HEK293 (cell line): ENCODE data around the gene TRAPPC8.
A peak's percentile ranks its signal among the peaks of the same experiment; 100 is the strongest.

Experiments
- BCL11B ChIP-seq: fragments of 450-650 bp; formaldehyde crosslinking; IDR thresholded peaks from 2 replicates; pipeline ENCODE4 v1.5.1; 2016; ENCODE audit warnings: low read depth, missing biosample characterization, missing genetic modification characterization
- KLF8 ChIP-seq: fragments of 450-650 bp; formaldehyde crosslinking; IDR thresholded peaks from 2 replicates; pipeline ENCODE4 v1.5.1; 2016; ENCODE audit warnings: missing biosample characterization, missing genetic modification characterization
- PRDM1 ChIP-seq: fragments of 450-650 bp; formaldehyde crosslinking; IDR thresholded peaks from 2 replicates; pipeline ENCODE4; 2016; ENCODE audit warnings: missing biosample characterization, missing genetic modification characterization
- SCRT2 ChIP-seq: fragments of 450-650 bp; formaldehyde crosslinking; IDR thresholded peaks from 2 replicates; pipeline ENCODE4 v1.5.1; 2016; ENCODE audit warnings: missing biosample characterization, missing genetic modification characterization
- SETDB1 ChIP-seq: IDR thresholded peaks from one replicate; pipeline ENCODE4 v1.6.1; 2017; ENCODE audit warnings: mild to moderate bottlenecking, low read length, moderate library complexity, mixed read lengths; ENCODE audit not compliant: insufficient read length
- SP2 ChIP-seq: fragments of 450-650 bp; formaldehyde crosslinking; IDR thresholded peaks from 2 replicates; pipeline ENCODE4 v1.5.1; 2016; ENCODE audit warnings: missing biosample characterization, missing genetic modification characterization
- TRIM28 ChIP-seq: IDR thresholded peaks from 2 replicates; pipeline ENCODE4 v1.6.1; 2011; ENCODE audit warnings: low read length, control low read depth, borderline replicate concordance
- YY2 ChIP-seq: fragments of 450-650 bp; formaldehyde crosslinking; IDR thresholded peaks from 2 replicates; pipeline ENCODE4 v1.5.1; 2016; ENCODE audit warnings: missing biosample characterization, missing genetic modification characterization
- ZEB2 ChIP-seq: fragments of 450-650 bp; formaldehyde crosslinking; IDR thresholded peaks from 2 replicates; pipeline ENCODE4 v1.5.1; 2016; ENCODE audit warnings: missing biosample characterization, missing genetic modification characterization
- ZNF112 ChIP-seq: fragments of 450-650 bp; formaldehyde crosslinking; IDR thresholded peaks from 2 replicates; pipeline ENCODE4 v1.5.0; 2017; ENCODE audit warnings: missing biosample characterization, missing genetic modification characterization
- ZNF133 ChIP-seq: fragments of 450-650 bp; formaldehyde crosslinking; IDR thresholded peaks from 2 replicates; pipeline ENCODE4 v1.5.1; 2016; ENCODE audit warnings: missing biosample characterization, missing genetic modification characterization
- ZNF184 ChIP-seq: fragments of 450-650 bp; IDR thresholded peaks from 2 replicates; pipeline ENCODE4 v1.5.1; 2018; ENCODE audit warnings: missing biosample characterization, mild to moderate bottlenecking, missing genetic modification characterization
- ZNF19 ChIP-seq: fragments of 450-650 bp; formaldehyde crosslinking; IDR thresholded peaks from 2 replicates; pipeline ENCODE4; 2016; ENCODE audit warnings: missing biosample characterization, missing genetic modification characterization, low read depth
- ZNF221 ChIP-seq: fragments of 450-650 bp; formaldehyde crosslinking; IDR thresholded peaks from 2 replicates; pipeline ENCODE4 v1.5.1; 2017; ENCODE audit warnings: missing biosample characterization, missing genetic modification characterization, borderline replicate concordance
- ZNF23 ChIP-seq: fragments of 450-650 bp; formaldehyde crosslinking; IDR thresholded peaks from 2 replicates; pipeline ENCODE4 v1.5.1; 2016; ENCODE audit warnings: missing biosample characterization, missing genetic modification characterization, borderline replicate concordance
- ZNF501 ChIP-seq: fragments of 450-650 bp; formaldehyde crosslinking; IDR thresholded peaks from 2 replicates; pipeline ENCODE4 v1.5.1; 2016; ENCODE audit warnings: missing biosample characterization, missing genetic modification characterization
- ZNF521 ChIP-seq: fragments of 450-650 bp; formaldehyde crosslinking; IDR thresholded peaks from 2 replicates; pipeline ENCODE4 v1.5.1; 2017; ENCODE audit warnings: missing biosample characterization, mild to moderate bottlenecking, missing genetic modification characterization
- ZNF610 ChIP-seq: fragments of 450-650 bp; formaldehyde crosslinking; IDR thresholded peaks from 2 replicates; pipeline ENCODE4 v1.5.1; 2016; ENCODE audit warnings: missing biosample characterization, missing genetic modification characterization, borderline replicate concordance
- ZNF701 ChIP-seq: fragments of 450-650 bp; formaldehyde crosslinking; IDR thresholded peaks from 2 replicates; pipeline ENCODE4 v1.5.1; 2016; ENCODE audit warnings: missing biosample characterization, missing genetic modification characterization
- ZNF776 ChIP-seq: fragments of 450-650 bp; formaldehyde crosslinking; IDR thresholded peaks from 2 replicates; pipeline ENCODE4 v1.5.0; 2017; ENCODE audit warnings: missing biosample characterization, missing genetic modification characterization, borderline replicate concordance
- ZNF777 ChIP-seq: fragments of 450-650 bp; formaldehyde crosslinking; IDR thresholded peaks from 2 replicates; pipeline ENCODE4 v1.5.1; 2017; ENCODE audit warnings: missing biosample characterization, missing genetic modification characterization, borderline replicate concordance
- ZNF785 ChIP-seq: fragments of 450-650 bp; formaldehyde crosslinking; IDR thresholded peaks from 2 replicates; pipeline ENCODE4 v1.5.1; 2016; ENCODE audit warnings: missing biosample characterization, missing genetic modification characterization
- ZNF792 ChIP-seq: fragments of 450-650 bp; formaldehyde crosslinking; IDR thresholded peaks from 2 replicates; pipeline ENCODE4 v1.5.1; 2016; ENCODE audit warnings: missing biosample characterization, missing genetic modification characterization
- ZSCAN30 ChIP-seq: fragments of 450-650 bp; IDR thresholded peaks from 2 replicates; pipeline ENCODE4 v1.5.1; 2018; ENCODE audit warnings: missing biosample characterization, mild to moderate bottlenecking, missing genetic modification characterization, moderate library complexity
- TF ChIP-seq, protein P1 (sequence below): fragments of 450-650 bp; formaldehyde crosslinking; IDR thresholded peaks from 2 replicates; pipeline ENCODE4 v1.5.1; 2016; ENCODE audit warnings: missing biosample characterization, missing genetic modification characterization
- TF ChIP-seq, protein P2 (sequence below): fragments of 450-650 bp; formaldehyde crosslinking; IDR thresholded peaks from 2 replicates; pipeline ENCODE4 v1.5.1; 2016; ENCODE audit warnings: missing biosample characterization, missing genetic modification characterization
- TF ChIP-seq, protein P3 (sequence below): fragments of 450-650 bp; formaldehyde crosslinking; IDR thresholded peaks from 2 replicates; pipeline ENCODE4 v1.5.1; 2016; ENCODE audit warnings: missing biosample characterization, missing genetic modification characterization
- TF ChIP-seq, protein P4 (sequence below): fragments of 450-650 bp; formaldehyde crosslinking; IDR thresholded peaks from 2 replicates; pipeline ENCODE4 v1.5.1; 2017; ENCODE audit warnings: missing biosample characterization, missing genetic modification characterization
- TF ChIP-seq, protein P5 (sequence below): fragments of 450-650 bp; formaldehyde crosslinking; IDR thresholded peaks from 2 replicates; pipeline ENCODE4 v1.5.1; 2016; ENCODE audit warnings: missing biosample characterization, missing genetic modification characterization
- TF ChIP-seq, protein P6 (sequence below): fragments of 450-650 bp; formaldehyde crosslinking; IDR thresholded peaks from 2 replicates; pipeline ENCODE4 v1.5.0; 2017; ENCODE audit warnings: missing biosample characterization, missing genetic modification characterization, borderline replicate concordance

Gene TRAPPC8

DNA sequence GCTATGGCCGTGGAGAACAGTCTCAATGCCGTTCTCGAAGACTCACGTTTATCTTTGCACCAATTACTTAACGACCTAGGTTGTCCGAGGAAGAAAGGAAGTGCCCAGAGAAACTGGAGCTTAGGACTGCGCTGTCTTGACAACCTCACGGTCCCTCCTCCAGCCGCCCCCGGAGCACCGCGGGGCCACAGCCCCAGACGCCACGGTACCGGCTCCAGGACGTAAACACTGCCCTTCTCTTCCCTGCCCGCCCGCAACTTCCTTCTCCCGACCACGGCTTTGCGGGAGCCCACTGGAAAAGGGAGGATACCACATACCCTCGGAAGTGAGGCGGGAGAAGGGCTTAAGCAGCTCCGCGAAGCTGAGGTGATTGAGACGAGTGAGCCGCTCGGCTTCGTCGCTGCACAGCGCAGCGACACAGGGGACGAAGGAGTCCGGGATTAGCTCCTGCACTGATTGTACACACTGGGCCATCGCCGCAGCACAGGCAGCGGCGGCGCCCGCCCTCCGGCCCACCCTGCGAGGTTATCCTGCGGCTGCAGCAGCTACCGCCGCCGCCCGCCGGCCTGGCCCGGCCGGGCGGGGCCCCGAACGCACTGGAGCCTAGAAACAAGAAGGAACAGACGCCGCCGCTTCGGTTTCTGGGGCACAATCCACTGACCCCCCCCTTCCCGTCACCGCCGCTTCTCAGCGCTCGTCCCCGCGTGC, 483 bp downstream of the TRAPPC8 start (continued):
- no peak for TF ChIP-seq ZNF610 (tag by site-specific recombination)
- TF ChIP-seq PRDM1 (tag by site-specific recombination), result no peak
- TF ChIP-seq ZNF184 (tag by site-specific recombination), result no peak
- TF ChIP-seq TRIM28, result no peak
- no peak for TF ChIP-seq BCL11B (tag by site-specific recombination)
- no peak for TF ChIP-seq ZNF23 (tag by site-specific recombination)
- no peak for TF ChIP-seq ZNF792
- TF ChIP-seq, protein P1, sequence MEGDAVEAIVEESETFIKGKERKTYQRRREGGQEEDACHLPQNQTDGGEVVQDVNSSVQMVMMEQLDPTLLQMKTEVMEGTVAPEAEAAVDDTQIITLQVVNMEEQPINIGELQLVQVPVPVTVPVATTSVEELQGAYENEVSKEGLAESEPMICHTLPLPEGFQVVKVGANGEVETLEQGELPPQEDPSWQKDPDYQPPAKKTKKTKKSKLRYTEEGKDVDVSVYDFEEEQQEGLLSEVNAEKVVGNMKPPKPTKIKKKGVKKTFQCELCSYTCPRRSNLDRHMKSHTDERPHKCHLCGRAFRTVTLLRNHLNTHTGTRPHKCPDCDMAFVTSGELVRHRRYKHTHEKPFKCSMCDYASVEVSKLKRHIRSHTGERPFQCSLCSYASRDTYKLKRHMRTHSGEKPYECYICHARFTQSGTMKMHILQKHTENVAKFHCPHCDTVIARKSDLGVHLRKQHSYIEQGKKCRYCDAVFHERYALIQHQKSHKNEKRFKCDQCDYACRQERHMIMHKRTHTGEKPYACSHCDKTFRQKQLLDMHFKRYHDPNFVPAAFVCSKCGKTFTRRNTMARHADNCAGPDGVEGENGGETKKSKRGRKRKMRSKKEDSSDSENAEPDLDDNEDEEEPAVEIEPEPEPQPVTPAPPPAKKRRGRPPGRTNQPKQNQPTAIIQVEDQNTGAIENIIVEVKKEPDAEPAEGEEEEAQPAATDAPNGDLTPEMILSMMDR, result 0 out of 2 replicates have a peak, but pooled peaks have one; percentile 8
- no peak for TF ChIP-seq ZNF776
- no peak for TF ChIP-seq SETDB1
- no peak for TF ChIP-seq SCRT2 (tag by site-specific recombination)
- TF ChIP-seq ZNF785, result no peak
- no peak for TF ChIP-seq ZNF19 (tag by site-specific recombination)
- TF ChIP-seq, protein P2, sequence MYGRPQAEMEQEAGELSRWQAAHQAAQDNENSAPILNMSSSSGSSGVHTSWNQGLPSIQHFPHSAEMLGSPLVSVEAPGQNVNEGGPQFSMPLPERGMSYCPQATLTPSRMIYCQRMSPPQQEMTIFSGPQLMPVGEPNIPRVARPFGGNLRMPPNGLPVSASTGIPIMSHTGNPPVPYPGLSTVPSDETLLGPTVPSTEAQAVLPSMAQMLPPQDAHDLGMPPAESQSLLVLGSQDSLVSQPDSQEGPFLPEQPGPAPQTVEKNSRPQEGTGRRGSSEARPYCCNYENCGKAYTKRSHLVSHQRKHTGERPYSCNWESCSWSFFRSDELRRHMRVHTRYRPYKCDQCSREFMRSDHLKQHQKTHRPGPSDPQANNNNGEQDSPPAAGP (tag by site-specific recombination), result no peak
- TF ChIP-seq, protein P3, sequence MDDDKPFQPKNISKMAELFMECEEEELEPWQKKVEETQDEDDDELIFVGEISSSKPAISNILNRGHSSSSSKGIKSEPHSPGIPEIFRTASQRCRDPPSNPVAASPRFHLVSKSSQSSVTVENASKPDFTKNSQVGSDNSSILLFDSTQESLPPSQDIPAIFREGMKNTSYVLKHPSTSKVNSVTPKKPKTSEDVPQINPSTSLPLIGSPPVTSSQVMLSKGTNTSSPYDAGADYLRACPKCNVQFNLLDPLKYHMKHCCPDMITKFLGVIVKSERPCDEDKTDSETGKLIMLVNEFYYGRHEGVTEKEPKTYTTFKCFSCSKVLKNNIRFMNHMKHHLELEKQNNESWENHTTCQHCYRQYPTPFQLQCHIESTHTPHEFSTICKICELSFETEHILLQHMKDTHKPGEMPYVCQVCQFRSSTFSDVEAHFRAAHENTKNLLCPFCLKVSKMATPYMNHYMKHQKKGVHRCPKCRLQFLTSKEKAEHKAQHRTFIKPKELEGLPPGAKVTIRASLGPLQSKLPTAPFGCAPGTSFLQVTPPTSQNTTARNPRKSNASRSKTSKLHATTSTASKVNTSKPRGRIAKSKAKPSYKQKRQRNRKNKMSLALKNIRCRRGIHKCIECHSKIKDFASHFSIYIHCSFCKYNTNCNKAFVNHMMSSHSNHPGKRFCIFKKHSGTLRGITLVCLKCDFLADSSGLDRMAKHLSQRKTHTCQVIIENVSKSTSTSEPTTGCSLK, result no peak
- TF ChIP-seq ZNF521 (tag by site-specific recombination), result no peak
- TF ChIP-seq, protein P4, sequence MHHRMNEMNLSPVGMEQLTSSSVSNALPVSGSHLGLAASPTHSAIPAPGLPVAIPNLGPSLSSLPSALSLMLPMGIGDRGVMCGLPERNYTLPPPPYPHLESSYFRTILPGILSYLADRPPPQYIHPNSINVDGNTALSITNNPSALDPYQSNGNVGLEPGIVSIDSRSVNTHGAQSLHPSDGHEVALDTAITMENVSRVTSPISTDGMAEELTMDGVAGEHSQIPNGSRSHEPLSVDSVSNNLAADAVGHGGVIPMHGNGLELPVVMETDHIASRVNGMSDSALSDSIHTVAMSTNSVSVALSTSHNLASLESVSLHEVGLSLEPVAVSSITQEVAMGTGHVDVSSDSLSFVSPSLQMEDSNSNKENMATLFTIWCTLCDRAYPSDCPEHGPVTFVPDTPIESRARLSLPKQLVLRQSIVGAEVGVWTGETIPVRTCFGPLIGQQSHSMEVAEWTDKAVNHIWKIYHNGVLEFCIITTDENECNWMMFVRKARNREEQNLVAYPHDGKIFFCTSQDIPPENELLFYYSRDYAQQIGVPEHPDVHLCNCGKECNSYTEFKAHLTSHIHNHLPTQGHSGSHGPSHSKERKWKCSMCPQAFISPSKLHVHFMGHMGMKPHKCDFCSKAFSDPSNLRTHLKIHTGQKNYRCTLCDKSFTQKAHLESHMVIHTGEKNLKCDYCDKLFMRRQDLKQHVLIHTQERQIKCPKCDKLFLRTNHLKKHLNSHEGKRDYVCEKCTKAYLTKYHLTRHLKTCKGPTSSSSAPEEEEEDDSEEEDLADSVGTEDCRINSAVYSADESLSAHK (tag by site-specific recombination), result no peak
- no peak for TF ChIP-seq ZNF221 (tag by site-specific recombination)
- no peak for TF ChIP-seq YY2
- TF ChIP-seq KLF8 (tag by site-specific recombination), result 0 out of 2 replicates have a peak, but pooled peaks have one; percentile 12
- no peak for TF ChIP-seq ZSCAN30
- no peak for TF ChIP-seq ZNF701 (tag by site-specific recombination)
- TF ChIP-seq SP2, result peak; percentile 86
- TF ChIP-seq ZEB2 (tag by site-specific recombination), result no peak
- TF ChIP-seq ZNF501 (tag by site-specific recombination), result 0 out of 2 replicates have a peak, but pooled peaks have one; percentile 32
- TF ChIP-seq, protein P5, sequence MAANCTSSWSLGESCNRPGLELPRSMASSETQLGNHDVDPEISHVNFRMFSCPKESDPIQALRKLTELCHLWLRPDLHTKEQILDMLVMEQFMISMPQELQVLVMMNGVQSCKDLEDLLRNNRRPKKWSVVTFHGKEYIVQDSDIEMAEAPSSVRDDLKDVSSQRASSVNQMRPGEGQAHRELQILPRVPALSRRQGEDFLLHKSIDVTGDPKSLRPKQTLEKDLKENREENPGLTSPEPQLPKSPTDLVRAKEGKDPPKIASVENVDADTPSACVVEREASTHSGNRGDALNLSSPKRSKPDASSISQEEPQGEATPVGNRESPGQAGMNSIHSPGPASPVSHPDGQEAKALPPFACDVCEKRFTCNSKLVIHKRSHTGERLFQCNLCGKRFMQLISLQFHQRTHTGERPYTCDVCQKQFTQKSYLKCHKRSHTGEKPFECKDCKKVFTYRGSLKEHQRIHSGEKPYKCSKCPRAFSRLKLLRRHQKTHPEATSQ (tag by site-specific recombination), result no peak
- TF ChIP-seq, protein P6, sequence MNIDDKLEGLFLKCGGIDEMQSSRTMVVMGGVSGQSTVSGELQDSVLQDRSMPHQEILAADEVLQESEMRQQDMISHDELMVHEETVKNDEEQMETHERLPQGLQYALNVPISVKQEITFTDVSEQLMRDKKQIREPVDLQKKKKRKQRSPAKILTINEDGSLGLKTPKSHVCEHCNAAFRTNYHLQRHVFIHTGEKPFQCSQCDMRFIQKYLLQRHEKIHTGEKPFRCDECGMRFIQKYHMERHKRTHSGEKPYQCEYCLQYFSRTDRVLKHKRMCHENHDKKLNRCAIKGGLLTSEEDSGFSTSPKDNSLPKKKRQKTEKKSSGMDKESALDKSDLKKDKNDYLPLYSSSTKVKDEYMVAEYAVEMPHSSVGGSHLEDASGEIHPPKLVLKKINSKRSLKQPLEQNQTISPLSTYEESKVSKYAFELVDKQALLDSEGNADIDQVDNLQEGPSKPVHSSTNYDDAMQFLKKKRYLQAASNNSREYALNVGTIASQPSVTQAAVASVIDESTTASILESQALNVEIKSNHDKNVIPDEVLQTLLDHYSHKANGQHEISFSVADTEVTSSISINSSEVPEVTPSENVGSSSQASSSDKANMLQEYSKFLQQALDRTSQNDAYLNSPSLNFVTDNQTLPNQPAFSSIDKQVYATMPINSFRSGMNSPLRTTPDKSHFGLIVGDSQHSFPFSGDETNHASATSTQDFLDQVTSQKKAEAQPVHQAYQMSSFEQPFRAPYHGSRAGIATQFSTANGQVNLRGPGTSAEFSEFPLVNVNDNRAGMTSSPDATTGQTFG, result no peak
- peak; percentile 35; the same call in 1 of the 2 replicates for TF ChIP-seq ZNF777 (tag by site-specific recombination)
- TF ChIP-seq ZNF133, result no peak
- TF ChIP-seq ZNF112 (tag by site-specific recombination), result no peak
